Frontal cortex (tissue), 4 donors: ENCODE data around the gene ASTN2. TPM values are rescaled to one million over a fixed set of nuclear protein-coding genes. Genes with fewer than 3 reads are reported as not detected.

Experiments used
- DNase-seq, 2 donors: peaks; one replicate each; pipeline ENCODE4 v3.0.0; 2012; ENCODE audit warnings: low spot score in 2 of 2
- FAIRE-seq: peaks from 2 replicates; lab custom pipeline; 2012; peaks lifted over from hg19 to GRCh38; lab: Jason Lieb, UNC
- total RNA-seq: library from RNA; depleted of rRNA; stranded (reverse); fragments of >200 nt; gene quantifications from one replicate; pipeline ENCODE4 v1.2.3, GENCODE V29; 2014
- donor health status: control.
- donor health status: control.
- donor health status: control.

The ASTN2 gene
- total RNA-seq, 1 donor from 2014 or later = 23.2 TPM

GRCh38 chr9:116809656-116810055, 605.2 kb downstream of the ASTN2 start:
- DNase-seq = no peak
- FAIRE-seq = no peak

GRCh38 chr9:116806075-116806474, 608.8 kb downstream of the ASTN2 start:
- FAIRE-seq (no peak), DNase-seq (no peak)

GRCh38 chr9:116800885-116801284, 614.0 kb downstream of the ASTN2 start:
- FAIRE-seq = no peak

GRCh38 chr9:116800074-116800473, 614.8 kb downstream of the ASTN2 start:
- no peak for FAIRE-seq
- DNase-seq = no peak

More at GRCh38 chr9:116800885-116801284, 614.0 kb downstream of the ASTN2 start:
- no peak for DNase-seq

- DNase-seq = no peak
- no peak for FAIRE-seq
Measured at GRCh38 chr9:116798521-116798920, 616.3 kb downstream of the ASTN2 start.

- DNase-seq (no peak), FAIRE-seq (no peak)
Measured at GRCh38 chr9:116797276-116797675, 617.6 kb downstream of the ASTN2 start.

GRCh38 chr9:116796669-116797068, 618.2 kb downstream of the ASTN2 start:
- FAIRE-seq = no peak
- no peak for DNase-seq

- DNase-seq (no peak), FAIRE-seq (no peak)
Measured at GRCh38 chr9:116795821-116796220, 619.0 kb downstream of the ASTN2 start.

GRCh38 chr9:116792271-116792670, 622.6 kb downstream of the ASTN2 start:
- FAIRE-seq = no peak
- no peak for DNase-seq

GRCh38 chr9:116791326-116791725, 623.5 kb downstream of the ASTN2 start:
- FAIRE-seq (no peak), DNase-seq (no peak)

- FAIRE-seq = no peak
Measured at GRCh38 chr9:116789081-116789480, 625.8 kb downstream of the ASTN2 start.

GRCh38 chr9:116786737-116787136, 628.1 kb downstream of the ASTN2 start:
- DNase-seq (no peak), FAIRE-seq (no peak)

More at GRCh38 chr9:116789081-116789480, 625.8 kb downstream of the ASTN2 start:
- DNase-seq = no peak

GRCh38 chr9:116777116-116777515, 637.7 kb downstream of the ASTN2 start:
- DNase-seq (no peak), FAIRE-seq (no peak)

GRCh38 chr9:116774421-116775180, 640.3 kb downstream of the ASTN2 start:
- DNase-seq (no peak), FAIRE-seq (no peak)

GRCh38 chr9:116767219-116767618, 647.6 kb downstream of the ASTN2 start:
- FAIRE-seq (no peak), DNase-seq (no peak)

- DNase-seq (no peak), FAIRE-seq (no peak)
Measured at GRCh38 chr9:116765011-116765410, 649.8 kb downstream of the ASTN2 start.

GRCh38 chr9:116763770-116764169, 651.1 kb downstream of the ASTN2 start:
- no peak for FAIRE-seq

GRCh38 chr9:116760636-116761035, 654.2 kb downstream of the ASTN2 start:
- DNase-seq = no peak
- no peak for FAIRE-seq

More at GRCh38 chr9:116763770-116764169, 651.1 kb downstream of the ASTN2 start:
- DNase-seq = no peak

- DNase-seq (no peak), FAIRE-seq (no peak)
Measured at GRCh38 chr9:116757030-116757429, 657.8 kb downstream of the ASTN2 start.

GRCh38 chr9:116753389-116753788, 661.5 kb downstream of the ASTN2 start:
- FAIRE-seq = no peak
- no peak for DNase-seq

GRCh38 chr9:116750510-116750909, 664.3 kb downstream of the ASTN2 start:
- DNase-seq = no peak

GRCh38 chr9:116749772-116750171, 665.1 kb downstream of the ASTN2 start:
- DNase-seq (no peak), FAIRE-seq (no peak)

More at GRCh38 chr9:116750510-116750909, 664.3 kb downstream of the ASTN2 start:
- no peak for FAIRE-seq
